ENCODE measurements around the gene C3orf62.

- TF ChIP-seq CTCF (IDR thresholded peaks at IDR 0.05) (no peak), POLR2A (IDR thresholded peaks at IDR 0.05) (no peak), EP300 (IDR thresholded peaks at IDR 0.05) (no peak), POLR2AphosphoS5 (IDR thresholded peaks at IDR 0.05) (no peak)
Measured at GRCh38 chr3:49296781-49297411, 19.9 kb upstream of the C3orf62 start.

Measured in upper lobe of left lung (tissue), 4 donors.